Hepatocyte (in vitro differentiated cells): ENCODE results near the gene SLCO1A2. TPM values are rescaled to one million over a fixed set of nuclear protein-coding genes. Genes with fewer than 3 reads are reported as not detected.

ENCODE experiments used
- DNase-seq: peaks from one replicate; pipeline ENCODE4 v3.0.0-alpha.2; 2016; ENCODE audit warnings: low spot score
- H2AFZ ChIP-seq: fragments of 200-600 bp; sonication (generic); 2 replicates; pipeline ENCODE4 v1.6.0; 2016; ENCODE audit warnings: antibody characterized with exemption, mild to moderate bottlenecking
- H3K27ac ChIP-seq: fragments of 200-600 bp; sonication (generic); 2 replicates; pipeline ENCODE4 v1.5.1; 2016; ENCODE audit warnings: mild to moderate bottlenecking
- H3K27me3 ChIP-seq: fragments of 200-600 bp; sonication (generic); 2 replicates; pipeline ENCODE4 v1.6.1; 2016
- H3K36me3 ChIP-seq: fragments of 200-600 bp; sonication (generic); replicated peaks from 2 replicates; pipeline ENCODE4 v1.5.1; 2016; ENCODE audit warnings: low read depth; ENCODE audit not compliant: insufficient read depth
- H3K4me1 ChIP-seq: fragments of 200-600 bp; sonication (generic); 2 replicates; pipeline ENCODE4 v1.5.1; 2016; ENCODE audit warnings: mild to moderate bottlenecking, moderate library complexity; ENCODE audit not compliant: insufficient read depth
- H3K4me2 ChIP-seq: fragments of 200-600 bp; sonication (generic); 2 replicates; pipeline ENCODE4 v1.6.0; 2016
- H3K4me3 ChIP-seq: fragments of 200-600 bp; sonication (generic); 2 replicates; pipeline ENCODE4 v1.5.1; 2016; ENCODE audit warnings: mild to moderate bottlenecking
- H3K79me2 ChIP-seq: fragments of 200-600 bp; sonication (generic); 2 replicates; pipeline ENCODE4 v1.6.0; 2017; ENCODE audit warnings: mild to moderate bottlenecking
- H3K9me2 ChIP-seq: fragments of 200-600 bp; sonication (generic); replicated peaks from 2 replicates; pipeline ENCODE4 v1.6.0; 2017; ENCODE audit warnings: mild to moderate bottlenecking; ENCODE audit not compliant: insufficient read depth
- H3K9me3 ChIP-seq: fragments of 200-600 bp; sonication (generic); 2 replicates; pipeline ENCODE4 v1.5.1; 2016; ENCODE audit warnings: low read depth, mild to moderate bottlenecking
- H4K20me1 ChIP-seq: fragments of 200-600 bp; sonication (generic); 2 replicates; pipeline ENCODE4 v1.6.0; 2016; ENCODE audit warnings: mild to moderate bottlenecking; ENCODE audit not compliant: insufficient read depth, poor library complexity, severe bottlenecking
- CTCF ChIP-seq: fragments of 200-600 bp; sonication (generic); IDR thresholded peaks from 2 replicates; pipeline ENCODE4 v1.5.1; 2016; ENCODE audit warnings: antibody characterized with exemption, mild to moderate bottlenecking; ENCODE audit not compliant: poor library complexity
- EZH2 ChIP-seq: fragments of 200-600 bp; sonication (generic); IDR thresholded peaks from 2 replicates; pipeline ENCODE4 v1.6.1; 2016; ENCODE audit warnings: antibody characterized with exemption, mild to moderate bottlenecking, borderline replicate concordance
- EZH2phosphoT487 ChIP-seq: fragments of 200-600 bp; sonication (generic); IDR thresholded peaks from one replicate; pipeline ENCODE4 v1.6.1; 2018; ENCODE audit warnings: antibody characterized with exemption, mild to moderate bottlenecking, low read depth, moderate library complexity; ENCODE audit not compliant: unreplicated experiment, severe bottlenecking
- WGBS: methylation state at CpG from one replicate; pipeline ENCODE4 v1.1.6; 2016; ENCODE audit warnings: low lambda C conversion rate; ENCODE audit errors: missing lambda C conversion rate; 5-methylcytosine and 5-hydroxymethylcytosine counted together
- polyA plus RNA-seq: library from polyadenylated mRNA; unstranded; fragments of >200 nt; fragmentation: Nextera tagmentation; extraction: Ambion mirVana; gene quantifications from 2 replicates; pipeline ENCODE4 v1.2.1, GENCODE V29; 2016
- total RNA-seq: library from RNA; depleted of rRNA; stranded (reverse); fragments of >200 nt; gene quantifications from 2 replicates; pipeline ENCODE4 v1.2.3, GENCODE V29; 2014

Gene SLCO1A2
- total and polyA plus RNA-seq, 2 experiments from 2014 or later, result 2.5 to 4.1 TPM

- no peaks in the 10 kb centered on the region for H3K9me2 ChIP-seq
- no peaks in the 10 kb centered on the region for H4K20me1 ChIP-seq
- no peaks in the 10 kb centered on the region for H3K9me3 ChIP-seq
- WGBS, result 97% methylated on average over 1 of the region's 1 CpG
- H3K4me1 ChIP-seq, result no peaks in the 10 kb centered on the region
- no peaks in the 10 kb centered on the region for H3K79me2 ChIP-seq
- no peaks in the 10 kb centered on the region for H3K36me3 ChIP-seq
- H3K4me3 ChIP-seq, result no peak overlapping the region
- no peak for DNase-seq
- no peak overlapping the region for H3K27ac ChIP-seq
- H3K27me3 ChIP-seq, result no peaks in the 10 kb centered on the region
- no peak for TF ChIP-seq EZH2
- TF ChIP-seq CTCF, result no peak
- TF ChIP-seq EZH2phosphoT487, result no peak
- H2AFZ ChIP-seq, result no peak overlapping the region
- H3K4me2 ChIP-seq, result no peak overlapping the region
These were observed 34.1 kb downstream of the SLCO1A2 start for GRCh38 chr12:21300632-21301031.

GRCh38 chr12:21296751-21297406 lies 37.8 kb downstream of the SLCO1A2 start:
- 73% methylated on average over 4 of the region's 4 CpGs for WGBS
- Histone ChIP-seq H3K27ac (no peak overlapping the region), H3K27me3 (no peaks in the 10 kb centered on the region), H3K9me2 (no peaks in the 10 kb centered on the region), H2AFZ (no peak overlapping the region), H3K36me3 (no peaks in the 10 kb centered on the region), H4K20me1 (no peaks in the 10 kb centered on the region), H3K4me1 (no peaks in the 10 kb centered on the region), H3K4me3 (no peak overlapping the region), H3K79me2 (no peaks in the 10 kb centered on the region), H3K4me2 (no peak overlapping the region), H3K9me3 (no peaks in the 10 kb centered on the region)
- peak; percentile 18 for DNase-seq
- TF ChIP-seq CTCF (peak; percentile 62), EZH2 (no peak), EZH2phosphoT487 (no peak)

- H3K27me3 ChIP-seq, result no peaks in the 10 kb centered on the region
- H3K27ac ChIP-seq, result no peak overlapping the region
- H2AFZ ChIP-seq, result no peak overlapping the region
- no peaks in the 10 kb centered on the region for H3K9me3 ChIP-seq
- H3K79me2 ChIP-seq, result no peaks in the 10 kb centered on the region
- H3K9me2 ChIP-seq, result no peaks in the 10 kb centered on the region
- TF ChIP-seq EZH2phosphoT487 (no peak), EZH2 (no peak)
- no peaks in the 10 kb centered on the region for H3K4me1 ChIP-seq
- no peak for DNase-seq
- WGBS, result 93% methylated on average over 1 of the region's 1 CpG
- no peak overlapping the region for H3K4me3 ChIP-seq
- no peak overlapping the region for H3K4me2 ChIP-seq
- H4K20me1 ChIP-seq, result no peaks in the 10 kb centered on the region
- no peaks in the 10 kb centered on the region for H3K36me3 ChIP-seq
These were observed 38.4 kb downstream of the SLCO1A2 start for GRCh38 chr12:21296348-21296747.

GRCh38 chr12:21294176-21294575 lies 40.5 kb downstream of the SLCO1A2 start:
- no peak overlapping the region for H2AFZ ChIP-seq
- no peaks in the 10 kb centered on the region for H3K9me2 ChIP-seq
- no peak for DNase-seq
- 87% methylated on average over 1 of the region's 1 CpG for WGBS
- H3K9me3 ChIP-seq, result no peaks in the 10 kb centered on the region
- H3K27me3 ChIP-seq, result no peaks in the 10 kb centered on the region
- no peaks in the 10 kb centered on the region for H3K4me1 ChIP-seq
- no peak overlapping the region for H3K27ac ChIP-seq
- H4K20me1 ChIP-seq, result no peaks in the 10 kb centered on the region
- no peaks in the 10 kb centered on the region for H3K36me3 ChIP-seq
- H3K79me2 ChIP-seq, result no peaks in the 10 kb centered on the region
- TF ChIP-seq EZH2phosphoT487 (no peak), CTCF (no peak), EZH2 (no peak)
- H3K4me3 ChIP-seq, result no peak overlapping the region
- no peak overlapping the region for H3K4me2 ChIP-seq
